Prostate gland (tissue), 2 donors: Measurements from ENCODE around the gene ZBED5.

Experiments used
- CTCF ChIP-seq, 4 experiments: fragments of 200-600 bp in 2 of 4; fragments of 450-650 bp in 2 of 4; sonication (generic) in 2 of 4; IDR thresholded peaks; 1 replicate in 3 of 4; 2 replicates in 1 of 4; pipeline ENCODE4 v1.5.1; 2016 to 2019; ENCODE audit warnings: antibody characterized with exemption in 4 of 4, mild to moderate bottlenecking in 2 of 4, moderate library complexity in 2 of 4
- POLR2A ChIP-seq: fragments of 450-650 bp; IDR thresholded peaks from one replicate; pipeline ENCODE4 v1.6.1; 2016; ENCODE audit warnings: antibody characterized with exemption, mild to moderate bottlenecking
- POLR2AphosphoS5 ChIP-seq: sonication (generic); formaldehyde crosslinking; IDR thresholded peaks from one replicate; pipeline ENCODE4 v1.6.1; 2017; ENCODE audit warnings: antibody characterized with exemption

GRCh38 chr11:10878408-10879214 is 20.8 kb upstream of the ZBED5 start:
- no peak for TF ChIP-seq POLR2A
- peak; percentile 19 to 61 (median 47) for TF ChIP-seq CTCF (IDR thresholded peaks at IDR 0.05)
- TF ChIP-seq POLR2AphosphoS5, result peak; percentile 43
